ENCODE data around the gene C1orf52. TPM values are rescaled to one million over a fixed set of nuclear protein-coding genes. Genes with fewer than 3 reads are reported as not detected.

Gene C1orf52
- total and polyA plus RNA-seq, 9 of the 15 experiments (the other 6 are each of a cell fraction or from before 2014, with no cell fraction given), result 17.0 to 38.5 (median 33.0) TPM

- TF ChIP-seq GTF2F1 (IDR thresholded peaks at IDR 0.05; ENCODE audit: low read depth, low read length), result 0 out of 2 replicates have a peak, but pooled peaks have one; percentile 21
- 0 out of 2 replicates have a peak, but pooled peaks have one; percentile 4 for TF ChIP-seq CBX1 (IDR thresholded peaks at IDR 0.05; ENCODE audit: low read depth)
- no peak for TF ChIP-seq CHCHD3 (CRISPR knock-in tag; IDR thresholded peaks at IDR 0.05)
- TF ChIP-seq EP400 (IDR thresholded peaks at IDR 0.05), result peak; percentile 40; the same call in 1 of the 2 replicates
- peak; percentile 97; the same call in 1 of the 2 replicates for TF ChIP-seq KAT7 (CRISPR knock-in tag; IDR thresholded peaks at IDR 0.05; ENCODE audit: borderline replicate concordance)
- peak; percentile 45 for TF ChIP-seq TAF1 (IDR thresholded peaks at IDR 0.05; ENCODE audit: control insufficient read depth, extremely low read depth, insufficient read depth, low read length, severe bottlenecking)
- no peak for TF ChIP-seq ZBTB26 (CRISPR knock-in tag; IDR thresholded peaks at IDR 0.05)
- TF ChIP-seq ZC3H11A (IDR thresholded peaks at IDR 0.05; ENCODE audit: low read depth, low read length), result no peak
- no peak for TF ChIP-seq ZEB2 (IDR thresholded peaks at IDR 0.05)
- TF ChIP-seq MBD2 (IDR thresholded peaks at IDR 0.05; ENCODE audit: borderline replicate concordance, low read depth), result no peak
- no peak for TF ChIP-seq ZNF280B (CRISPR knock-in tag; IDR thresholded peaks at IDR 0.05)
- TF ChIP-seq PRMT5 (CRISPR knock-in tag; IDR thresholded peaks at IDR 0.05), result no peak
- no peak for TF ChIP-seq ZNF778 (CRISPR knock-in tag; IDR thresholded peaks at IDR 0.05)
- TF ChIP-seq MTA3 (IDR thresholded peaks at IDR 0.05; ENCODE audit: borderline replicate concordance), result no peak; the same call in 1 of the 2 replicates
- no peak for TF ChIP-seq FIP1L1 (IDR thresholded peaks at IDR 0.05; ENCODE audit: low read depth, low read length, poor library complexity, severe bottlenecking)
- TF ChIP-seq BRD9 (IDR thresholded peaks at IDR 0.05; ENCODE audit: low read depth, partially characterized antibody), result no peak
- TF ChIP-seq ZFP30 (CRISPR knock-in tag; IDR thresholded peaks at IDR 0.05; ENCODE audit: borderline replicate concordance), result no peak
- TF ChIP-seq ZBED1 (IDR thresholded peaks at IDR 0.05), result no peak
- no peak for TF ChIP-seq ZNF174 (CRISPR knock-in tag; IDR thresholded peaks at IDR 0.05)
- TF ChIP-seq ETV1 (tag; conservative IDR thresholded peaks at IDR 0.05; ENCODE audit: low read depth), result no peak
- TF ChIP-seq BCOR (IDR thresholded peaks at IDR 0.05), result no peak
- TF ChIP-seq CTBP1 (IDR thresholded peaks at IDR 0.05; ENCODE audit: borderline replicate concordance), result peak; percentile 56
- TF ChIP-seq ZNF3 (CRISPR knock-in tag; IDR thresholded peaks at IDR 0.05), result no peak
- TF ChIP-seq ZNF77 (CRISPR knock-in tag; IDR thresholded peaks at IDR 0.05), result no peak
- TF ChIP-seq DEAF1 (CRISPR knock-in tag; IDR thresholded peaks at IDR 0.05), result no peak
Measured at GRCh38 chr1:85201340-85202091, 57.9 kb downstream of the C1orf52 start (continued).
